GM10266 (cell line): Measurements from ENCODE around the gene SAE1.

Experiments used
- DNase-seq: peaks from one replicate; pipeline ENCODE4 v3.0.0; 2012; ENCODE audit errors: extremely low spot score
- TF ChIP-seq, protein P1 (sequence below): IDR thresholded peaks from 2 replicates; pipeline ENCODE4 v1.5.1; 2012; ENCODE audit warnings: mild to moderate bottlenecking, low read depth; ENCODE audit not compliant: control insufficient read depth, insufficient read depth; ENCODE audit errors: missing control alignments

SAE1 gene

GRCh38 chr19:47130589-47131227 is at the start of gene SAE1:
Gene SAE1, plus strand, starts transcription at chr19:47130835. Its CDS starts 96 bp downstream, at chr19:47130931.
- DNase-seq = peak; percentile 95
- TF ChIP-seq, protein P1, sequence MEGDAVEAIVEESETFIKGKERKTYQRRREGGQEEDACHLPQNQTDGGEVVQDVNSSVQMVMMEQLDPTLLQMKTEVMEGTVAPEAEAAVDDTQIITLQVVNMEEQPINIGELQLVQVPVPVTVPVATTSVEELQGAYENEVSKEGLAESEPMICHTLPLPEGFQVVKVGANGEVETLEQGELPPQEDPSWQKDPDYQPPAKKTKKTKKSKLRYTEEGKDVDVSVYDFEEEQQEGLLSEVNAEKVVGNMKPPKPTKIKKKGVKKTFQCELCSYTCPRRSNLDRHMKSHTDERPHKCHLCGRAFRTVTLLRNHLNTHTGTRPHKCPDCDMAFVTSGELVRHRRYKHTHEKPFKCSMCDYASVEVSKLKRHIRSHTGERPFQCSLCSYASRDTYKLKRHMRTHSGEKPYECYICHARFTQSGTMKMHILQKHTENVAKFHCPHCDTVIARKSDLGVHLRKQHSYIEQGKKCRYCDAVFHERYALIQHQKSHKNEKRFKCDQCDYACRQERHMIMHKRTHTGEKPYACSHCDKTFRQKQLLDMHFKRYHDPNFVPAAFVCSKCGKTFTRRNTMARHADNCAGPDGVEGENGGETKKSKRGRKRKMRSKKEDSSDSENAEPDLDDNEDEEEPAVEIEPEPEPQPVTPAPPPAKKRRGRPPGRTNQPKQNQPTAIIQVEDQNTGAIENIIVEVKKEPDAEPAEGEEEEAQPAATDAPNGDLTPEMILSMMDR = peak; percentile 78

- TF ChIP-seq, protein P1 = no peak
- no peak for DNase-seq
Measured at GRCh38 chr19:47081095-47081494, 49.5 kb upstream of the SAE1 start.

DNA sequence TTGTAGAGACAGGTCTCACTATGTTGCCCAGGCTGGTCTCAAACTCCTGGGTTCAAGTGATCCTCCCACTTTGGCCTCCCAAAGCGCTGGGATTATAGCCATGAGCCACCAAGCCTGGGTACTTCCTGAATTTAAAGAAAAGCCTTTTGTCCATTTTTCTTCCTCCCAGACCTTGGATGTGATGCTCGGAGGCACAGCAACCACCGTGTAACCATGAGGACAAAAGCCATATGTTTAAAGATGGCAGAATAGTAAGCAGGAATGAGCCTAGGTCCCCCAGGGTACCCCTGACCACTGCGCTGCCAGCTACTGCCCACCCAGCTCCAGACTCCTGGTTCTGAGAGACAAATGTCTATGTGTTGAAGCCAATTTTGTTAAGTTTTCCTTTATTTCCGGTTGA is 48.1 kb upstream of the SAE1 start:
- TF ChIP-seq, protein P1 = no peak
- DNase-seq = no peak

- TF ChIP-seq, protein P1 = no peak
- no peak for DNase-seq
Measured at GRCh38 chr19:47084879-47085439, 45.7 kb upstream of the SAE1 start.

DNA sequence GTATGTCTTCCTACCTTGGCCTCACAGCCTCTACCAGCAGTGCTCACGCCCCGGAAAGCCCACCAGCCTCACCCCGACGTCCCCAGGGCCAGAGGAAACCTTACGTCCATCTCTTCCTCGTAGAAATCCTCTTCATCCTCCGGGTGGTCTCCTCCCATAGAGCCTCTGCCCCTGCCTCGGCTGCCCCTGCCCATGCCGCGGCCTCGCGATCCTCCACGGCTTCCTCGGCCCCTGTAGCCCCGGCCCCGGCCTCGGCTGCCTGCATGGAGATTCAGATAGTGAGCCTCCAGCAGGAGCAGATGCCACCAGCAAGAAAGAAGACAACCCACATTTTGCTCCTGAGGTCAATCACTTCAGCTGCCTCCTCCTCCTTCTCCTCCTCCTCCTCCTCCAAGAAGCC is 44.4 kb upstream of the SAE1 start:
- TF ChIP-seq, protein P1 = no peak
- no peak for DNase-seq

GRCh38 chr19:47089767-47090350 is 40.8 kb upstream of the SAE1 start:
- TF ChIP-seq, protein P1 = no peak

DNA sequence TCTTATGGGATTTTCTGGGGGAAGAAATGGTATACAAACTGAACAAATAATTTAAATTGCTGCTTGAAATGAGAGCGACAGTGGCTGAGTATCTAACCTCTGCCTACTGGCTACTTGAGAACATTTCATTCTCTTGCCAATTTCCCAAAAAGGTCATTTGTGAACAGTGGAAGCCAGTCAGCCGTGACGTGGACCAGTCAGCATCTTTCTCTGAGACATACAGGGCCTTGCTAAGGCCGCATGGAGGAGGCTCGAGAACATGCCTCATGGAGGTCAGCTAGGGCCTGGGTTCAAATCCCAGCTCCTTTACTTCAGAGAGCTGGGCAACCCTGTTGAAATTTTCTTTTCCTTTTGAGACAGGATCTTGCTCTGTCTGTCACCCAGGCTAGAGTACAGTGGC is 37.4 kb upstream of the SAE1 start:
- TF ChIP-seq, protein P1 = no peak
- no peak for DNase-seq

More at GRCh38 chr19:47089767-47090350, 40.8 kb upstream of the SAE1 start:
- DNase-seq = no peak
